Suprapubic skin (tissue), 4 donors: ENCODE data around the gene RASA1. TPM values are rescaled to one million over a fixed set of nuclear protein-coding genes. Genes with fewer than 3 reads are reported as not detected.

ENCODE experiments used
- DNase-seq, 2 donors: peaks; one replicate each; pipeline ENCODE4 v3.0.0-alpha.2; 2019; ENCODE audit warnings: low spot score in 2 of 2
- H3K27ac ChIP-seq: fragments of 200-600 bp; sonication (generic); one replicate; pipeline ENCODE4 v1.5.1; 2019
- H3K27me3 ChIP-seq: fragments of 200-600 bp; sonication (generic); one replicate; pipeline ENCODE4 v1.5.1; 2019
- H3K36me3 ChIP-seq: fragments of 200-600 bp; sonication (generic); one replicate; pipeline ENCODE4 v1.5.1; 2019
- H3K4me1 ChIP-seq: fragments of 200-600 bp; sonication (generic); one replicate; pipeline ENCODE4 v1.5.1; 2019
- H3K4me3 ChIP-seq: fragments of 200-600 bp; sonication (generic); one replicate; pipeline ENCODE4 v1.5.1; 2019; ENCODE audit warnings: mild to moderate bottlenecking
- H3K9me3 ChIP-seq: fragments of 200-600 bp; sonication (generic); one replicate; pipeline ENCODE4 v1.5.1; 2019
- CTCF ChIP-seq, 2 donors: fragments of 200-600 bp in 1 of 2; fragments of 450-650 bp in 1 of 2; sonication (generic) in 1 of 2; IDR thresholded peaks; one replicate each; pipeline ENCODE4 v1.5.1; 2016 to 2019; ENCODE audit warnings: antibody characterized with exemption in 2 of 2, mild to moderate bottlenecking in 1 of 2, moderate library complexity in 1 of 2
- EP300 ChIP-seq: sonication (generic); formaldehyde crosslinking; IDR thresholded peaks from one replicate; pipeline ENCODE4 v1.6.1; 2017; ENCODE audit warnings: antibody characterized with exemption
- POLR2A ChIP-seq, 2 donors: fragments of 450-650 bp; IDR thresholded peaks; one replicate each; pipeline ENCODE4 v1.6.1; 2017; ENCODE audit warnings: antibody characterized with exemption in 2 of 2, mild to moderate bottlenecking in 2 of 2, moderate library complexity in 2 of 2
- POLR2AphosphoS5 ChIP-seq, 3 donors: sonication (generic); formaldehyde crosslinking; IDR thresholded peaks; one replicate each; pipeline ENCODE4 v1.6.1; 2017; ENCODE audit warnings: antibody characterized with exemption in 3 of 3
- WGBS: methylation state at CpG from one replicate; pipeline ENCODE4 v1.1.5; 2018; 5-methylcytosine and 5-hydroxymethylcytosine counted together
- total RNA-seq, 4 donors: library from RNA; depleted of rRNA; stranded (reverse); fragments of >200 nt; gene quantifications; one replicate each; pipeline ENCODE4 v1.1.0, GENCODE V29; 2016

The RASA1 gene
- total RNA-seq, 4 donors from 2014 or later: 18.8 to 35.3 (median 26.6) TPM

DNA sequence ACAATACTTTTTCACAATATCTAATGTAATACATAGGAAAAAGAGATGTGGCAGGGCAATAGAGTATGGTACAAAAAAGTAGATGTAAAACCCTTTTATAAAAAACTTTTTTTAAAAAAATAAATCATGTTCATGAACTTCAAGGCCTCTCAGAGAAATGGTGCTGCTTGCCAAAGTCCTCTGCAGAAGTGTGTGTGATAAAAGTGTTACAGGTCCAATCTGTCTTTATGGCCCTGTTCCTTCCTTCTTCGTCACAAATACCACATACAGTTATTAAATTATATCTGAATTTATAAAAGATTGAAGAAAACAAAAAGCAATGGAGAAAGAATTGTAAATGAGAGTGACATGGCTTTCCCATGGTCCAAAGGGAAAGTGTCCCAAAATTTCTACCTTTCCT, 166.8 kb downstream of the RASA1 start:
- Histone ChIP-seq H3K27ac (no peak overlapping the region), H3K27me3 (no peaks in the 10 kb centered on the region), H3K4me3 (no peak overlapping the region), H3K9me3 (no peaks in the 10 kb centered on the region), H3K36me3 (no peaks in the 10 kb centered on the region), H3K4me1 (no peaks in the 10 kb centered on the region)
- TF ChIP-seq POLR2AphosphoS5 (IDR thresholded peaks at IDR 0.05) (no peak), EP300 (no peak), POLR2A (IDR thresholded peaks at IDR 0.05) (no peak), CTCF (IDR thresholded peaks at IDR 0.05) (no peak)
- 91% methylated on average over 1 of the region's 1 CpG for WGBS
- no peak for DNase-seq

DNA sequence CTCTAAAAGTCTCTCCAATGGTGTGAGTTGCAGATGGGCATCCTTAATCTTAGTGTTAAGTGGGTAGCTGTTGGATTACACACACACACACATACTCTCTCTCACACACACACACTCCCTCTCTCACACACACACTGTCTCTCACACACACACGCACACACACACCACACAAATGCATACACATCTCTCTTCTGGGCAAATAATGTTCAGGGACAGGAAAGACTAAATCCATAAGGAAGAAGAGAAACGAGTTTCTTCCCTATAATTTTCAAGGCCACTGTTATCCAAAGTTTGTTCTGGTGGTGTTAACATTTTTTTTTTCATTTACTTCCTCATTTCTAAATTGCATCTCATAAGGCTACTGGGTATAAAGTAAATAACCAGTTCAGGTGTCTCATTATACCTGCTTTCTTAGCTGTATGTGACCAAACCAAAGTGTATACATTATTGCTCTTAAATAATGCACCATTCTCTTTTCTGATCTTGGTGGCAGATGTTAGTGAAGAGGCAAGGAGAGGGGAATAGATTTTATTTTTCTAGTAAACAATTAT, 167.5 kb downstream of the RASA1 start:
- WGBS: 84% methylated on average over 2 of the region's 2 CpGs
- H3K4me1 ChIP-seq: no peaks in the 10 kb centered on the region
- H3K9me3 ChIP-seq: no peaks in the 10 kb centered on the region

DNA sequence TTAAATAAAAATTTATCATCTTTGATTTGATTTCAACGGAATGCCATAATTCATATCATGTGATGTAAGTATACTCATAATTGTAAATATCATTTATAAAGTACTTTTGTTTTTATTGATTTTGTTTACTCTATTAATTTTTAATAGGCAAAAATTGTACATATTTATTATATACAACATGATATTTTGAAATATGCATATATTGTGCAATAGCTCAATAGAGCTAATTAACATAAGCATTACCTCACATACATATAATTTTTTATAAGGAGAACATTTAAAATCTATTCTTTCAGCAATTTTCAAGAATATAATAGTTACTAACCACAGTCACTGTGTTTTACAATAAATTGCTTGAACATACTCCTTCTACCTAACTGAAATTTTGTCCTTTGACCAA, 170.0 kb downstream of the RASA1 start:
- Histone ChIP-seq H3K4me3 (no peak overlapping the region), H3K36me3 (no peaks in the 10 kb centered on the region), H3K4me1 (no peaks in the 10 kb centered on the region), H3K9me3 (no peaks in the 10 kb centered on the region), H3K27ac (no peak overlapping the region), H3K27me3 (no peaks in the 10 kb centered on the region)
- no peak for DNase-seq
- 67% methylated on average over 1 of the region's 1 CpG for WGBS
- TF ChIP-seq POLR2AphosphoS5 (IDR thresholded peaks at IDR 0.05) (no peak), POLR2A (IDR thresholded peaks at IDR 0.05) (no peak), CTCF (IDR thresholded peaks at IDR 0.05) (no peak), EP300 (no peak)

More for the DNA sequence above, 167.5 kb downstream of the RASA1 start:
- no peak for DNase-seq
- TF ChIP-seq POLR2AphosphoS5 (IDR thresholded peaks at IDR 0.05): no peak
- TF ChIP-seq CTCF (IDR thresholded peaks at IDR 0.05): no peak
- no peak for TF ChIP-seq EP300
- no peak for TF ChIP-seq POLR2A (IDR thresholded peaks at IDR 0.05)
- Histone ChIP-seq H3K27ac (no peak overlapping the region), H3K4me3 (no peak overlapping the region), H3K27me3 (no peaks in the 10 kb centered on the region), H3K36me3 (no peaks in the 10 kb centered on the region)

DNA sequence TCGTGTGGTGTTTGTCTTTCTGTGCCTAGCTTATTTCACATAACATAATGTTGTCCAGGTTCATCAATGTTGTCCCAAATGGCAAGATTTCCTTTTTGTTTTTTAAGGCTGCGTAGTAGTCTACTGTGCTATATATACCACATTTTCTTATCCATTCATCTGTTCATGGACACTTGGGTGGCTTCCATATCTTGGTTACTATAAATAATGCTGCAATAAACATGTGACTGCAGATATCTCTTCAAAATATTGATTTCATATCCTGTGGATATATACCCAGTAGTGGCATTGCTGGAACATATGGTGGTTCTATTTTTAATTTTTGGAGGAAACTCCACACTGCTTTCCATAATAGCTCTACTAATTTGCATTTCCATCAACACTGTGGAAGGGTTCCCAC, 170.5 kb downstream of the RASA1 start:
- no peak for TF ChIP-seq POLR2AphosphoS5 (IDR thresholded peaks at IDR 0.05)
- TF ChIP-seq EP300: no peak
- no peak for TF ChIP-seq POLR2A (IDR thresholded peaks at IDR 0.05)
- TF ChIP-seq CTCF (IDR thresholded peaks at IDR 0.05): no peak
- WGBS: 94% methylated on average over 2 of the region's 2 CpGs
- H3K36me3 ChIP-seq: no peaks in the 10 kb centered on the region
- H3K27ac ChIP-seq: no peak overlapping the region
- DNase-seq: no peak
- H3K27me3 ChIP-seq: no peaks in the 10 kb centered on the region
- no peaks in the 10 kb centered on the region for H3K4me1 ChIP-seq
- H3K9me3 ChIP-seq: no peaks in the 10 kb centered on the region
- no peak overlapping the region for H3K4me3 ChIP-seq

Other genes with a start within 250 kb of the RASA1 start
- 100 to 1,000 TPM in 1 of 4 donors, 10 to 100 TPM in 3; 51.4 to 128 (median 54.5) TPM for gene CCNH, start 145.0 kb downstream of the RASA1 start, total RNA-seq